ENCODE data around the gene TYW1. TPM values are rescaled to one million over a fixed set of nuclear protein-coding genes. Genes with fewer than 3 reads are reported as not detected.
A peak's percentile ranks its signal among the peaks of the same experiment; 100 is the strongest.
"Not testable (repeated sequence)": the region's sequence is repeated elsewhere in the genome, so short reads cannot be mapped to it uniquely, and the experiment has no call there.

Gene TYW1
- total RNA-seq, 2 experiments from 2014 or later = 13.4 to 18.5 TPM

- H3K4me3 Mint-ChIP-seq; H3K27me3 Mint-ChIP-seq; H3K9me3 Mint-ChIP-seq (ENCODE audit: low read depth); H3K4me1 Mint-ChIP-seq; H3K27ac Mint-ChIP-seq; H3K36me3 Mint-ChIP-seq; CTCF ChIA-PET; DNase-seq; ATAC-seq: not testable (repeated sequence)
These were observed 140.9 kb downstream of the TYW1 start for GRCh38 chr7:67137489-67137888.

GRCh38 chr7:67139876-67140275 is 143.2 kb downstream of the TYW1 start:
- DNase-seq; H3K4me1 Mint-ChIP-seq; H3K36me3 Mint-ChIP-seq; ATAC-seq; H3K9me3 Mint-ChIP-seq (ENCODE audit: low read depth); CTCF ChIA-PET; H3K4me3 Mint-ChIP-seq; H3K27ac Mint-ChIP-seq; H3K27me3 Mint-ChIP-seq: not testable (repeated sequence)

GRCh38 chr7:67141001-67141400 is 144.4 kb downstream of the TYW1 start:
- H3K9me3 Mint-ChIP-seq (ENCODE audit: low read depth); H3K4me1 Mint-ChIP-seq; H3K4me3 Mint-ChIP-seq; CTCF ChIA-PET; H3K27me3 Mint-ChIP-seq; H3K27ac Mint-ChIP-seq; DNase-seq; ATAC-seq; H3K36me3 Mint-ChIP-seq: not testable (repeated sequence)

GRCh38 chr7:67143091-67143786 is 146.6 kb downstream of the TYW1 start:
- H3K4me1 Mint-ChIP-seq; DNase-seq; H3K36me3 Mint-ChIP-seq; H3K9me3 Mint-ChIP-seq (ENCODE audit: low read depth); H3K4me3 Mint-ChIP-seq; H3K27me3 Mint-ChIP-seq; H3K27ac Mint-ChIP-seq; CTCF ChIA-PET; ATAC-seq: not testable (repeated sequence)

GRCh38 chr7:67145581-67146193 is 149.1 kb downstream of the TYW1 start:
- H3K9me3 Mint-ChIP-seq (ENCODE audit: low read depth); H3K27me3 Mint-ChIP-seq; H3K4me1 Mint-ChIP-seq; H3K36me3 Mint-ChIP-seq; H3K27ac Mint-ChIP-seq; DNase-seq; ATAC-seq; H3K4me3 Mint-ChIP-seq; CTCF ChIA-PET: not testable (repeated sequence)

- not testable (repeated sequence) for H3K27me3 Mint-ChIP-seq; H3K9me3 Mint-ChIP-seq (ENCODE audit: low read depth); H3K4me1 Mint-ChIP-seq; H3K4me3 Mint-ChIP-seq; H3K27ac Mint-ChIP-seq; ATAC-seq; DNase-seq
- peaks cover 10% of the 10 kb centered on the region for H3K36me3 Mint-ChIP-seq
- CTCF ChIA-PET = interaction anchor here (0.7 kb wide), 1 partner anchor 13 kb away, joined by 3 read pairs; no protein-coding TSS in a partner anchor
These were observed 152.5 kb downstream of the TYW1 start for GRCh38 chr7:67149131-67149530.

GRCh38 chr7:67154374-67154773 is 157.7 kb downstream of the TYW1 start:
- H3K27me3 Mint-ChIP-seq; H3K4me1 Mint-ChIP-seq; CTCF ChIA-PET; H3K27ac Mint-ChIP-seq; H3K4me3 Mint-ChIP-seq; DNase-seq; H3K9me3 Mint-ChIP-seq (ENCODE audit: low read depth); ATAC-seq: not testable (repeated sequence)
- H3K36me3 Mint-ChIP-seq = peaks cover 25% of the 10 kb centered on the region

GRCh38 chr7:67156064-67156463 is 159.4 kb downstream of the TYW1 start:
- CTCF ChIA-PET; DNase-seq; ATAC-seq; H3K9me3 Mint-ChIP-seq (ENCODE audit: low read depth); H3K27me3 Mint-ChIP-seq; H3K4me3 Mint-ChIP-seq; H3K4me1 Mint-ChIP-seq; H3K27ac Mint-ChIP-seq: not testable (repeated sequence)
- peaks cover 25% of the 10 kb centered on the region for H3K36me3 Mint-ChIP-seq

GRCh38 chr7:67163285-67163684 is 166.7 kb downstream of the TYW1 start:
- H3K9me3 Mint-ChIP-seq (ENCODE audit: low read depth); H3K27me3 Mint-ChIP-seq; H3K36me3 Mint-ChIP-seq: not testable (repeated sequence)
- Mint-ChIP-seq H3K4me1 (peaks cover 22% of the 10 kb centered on the region), H3K27ac (peak overlapping the region; percentile 87), H3K4me3 (peak overlapping the region; percentile 45)
- ATAC-seq (peak; percentile 99), DNase-seq (peak; percentile 83)
- CTCF ChIA-PET = interaction anchor here (0.6 to 0.8 kb wide), 2 partner anchors 141 to 166 kb away, joined by 3 read pairs; no protein-coding TSS in a partner anchor

GRCh38 chr7:67171151-67171550 is 174.5 kb downstream of the TYW1 start:
- Mint-ChIP-seq H3K4me3 (peak overlapping the region; percentile 55), H3K27ac (peak overlapping the region; percentile 67)
- not testable (repeated sequence) for H3K36me3 Mint-ChIP-seq; H3K9me3 Mint-ChIP-seq (ENCODE audit: low read depth); ATAC-seq; H3K4me1 Mint-ChIP-seq; DNase-seq; H3K27me3 Mint-ChIP-seq
- CTCF ChIA-PET = interaction anchor here (0.6 kb wide), 1 partner anchor 226 kb away, joined by 5 read pairs; no protein-coding TSS in a partner anchor

- H3K27ac Mint-ChIP-seq; H3K36me3 Mint-ChIP-seq; H3K4me3 Mint-ChIP-seq; DNase-seq; H3K4me1 Mint-ChIP-seq; H3K27me3 Mint-ChIP-seq; H3K9me3 Mint-ChIP-seq (ENCODE audit: low read depth); CTCF ChIA-PET: not testable (repeated sequence)
- ATAC-seq = peak; percentile 33
These were observed 180.1 kb downstream of the TYW1 start for GRCh38 chr7:67176730-67177129.

GRCh38 chr7:67178915-67179688 is 182.5 kb downstream of the TYW1 start:
- ATAC-seq; H3K27me3 Mint-ChIP-seq; H3K9me3 Mint-ChIP-seq (ENCODE audit: low read depth); H3K4me1 Mint-ChIP-seq; H3K4me3 Mint-ChIP-seq; H3K27ac Mint-ChIP-seq; H3K36me3 Mint-ChIP-seq; CTCF ChIA-PET; DNase-seq: not testable (repeated sequence)

- ATAC-seq; H3K27ac Mint-ChIP-seq; H3K27me3 Mint-ChIP-seq; CTCF ChIA-PET; H3K4me3 Mint-ChIP-seq; H3K36me3 Mint-ChIP-seq; DNase-seq; H3K9me3 Mint-ChIP-seq (ENCODE audit: low read depth): not testable (repeated sequence)
- H3K4me1 Mint-ChIP-seq = peaks cover 12% of the 10 kb centered on the region
These were observed 186.5 kb downstream of the TYW1 start for GRCh38 chr7:67182956-67183750.

All from activated CD8-positive, alpha-beta memory T cell treated with anti-CD3 and anti-CD28 coated beads, Interleukin-2, amount 10 ng/mL, durations not matched to agents 7 days and 5 days (primary cell).